GM18498 (cell line): Measurements from ENCODE around the gene FIG4.
A peak's percentile ranks its signal among the peaks of the same experiment; 100 is the strongest.
"Not testable (repeated sequence)": the region's sequence is repeated elsewhere in the genome, so short reads cannot be mapped to it uniquely, and the experiment has no call there.

Source experiments
- ATAC-seq: cut with Tn5 transposase; IDR thresholded peaks from one replicate; pipeline ENCODE4 v1.9.1; 2021; ENCODE audit warnings: mild to moderate bottlenecking, moderate library complexity; ENCODE audit not compliant: unreplicated experiment

Gene FIG4

GRCh38 chr6:109793792-109794191 is 102.7 kb downstream of the FIG4 start:
- ATAC-seq, result no peak

- no peak for ATAC-seq
Measured at GRCh38 chr6:109794201-109794923, 103.3 kb downstream of the FIG4 start.

GRCh38 chr6:109795994-109796555 is 105.0 kb downstream of the FIG4 start:
- ATAC-seq, result no peak

- no peak for ATAC-seq
Measured at GRCh38 chr6:109799129-109799528, 108.0 kb downstream of the FIG4 start.

GRCh38 chr6:109799664-109800063 is 108.6 kb downstream of the FIG4 start:
- ATAC-seq, result no peak

GRCh38 chr6:109800771-109801170 is 109.7 kb downstream of the FIG4 start:
- ATAC-seq, result no peak

- no peak for ATAC-seq
Measured at GRCh38 chr6:109801794-109802193, 110.7 kb downstream of the FIG4 start.

GRCh38 chr6:109804020-109804419 is 112.9 kb downstream of the FIG4 start:
- ATAC-seq, result no peak

GRCh38 chr6:109807881-109808280 is 116.8 kb downstream of the FIG4 start:
- no peak for ATAC-seq

GRCh38 chr6:109808837-109809236 is 117.7 kb downstream of the FIG4 start:
- no peak for ATAC-seq

GRCh38 chr6:109815054-109815453 is 124.0 kb downstream of the FIG4 start:
- ATAC-seq, result no peak

- no peak for ATAC-seq
Measured at GRCh38 chr6:109816452-109817374, 125.6 kb downstream of the FIG4 start.

GRCh38 chr6:109820706-109821350 is 129.7 kb downstream of the FIG4 start:
- ATAC-seq, result peak; percentile 72

GRCh38 chr6:109821428-109821827 is 130.3 kb downstream of the FIG4 start:
- no peak for ATAC-seq

- ATAC-seq, result no peak
Measured at GRCh38 chr6:109824105-109824504, 133.0 kb downstream of the FIG4 start.

- no peak for ATAC-seq
Measured at GRCh38 chr6:109826551-109826950, 135.5 kb downstream of the FIG4 start.

- ATAC-seq, result not testable (repeated sequence)
Measured at GRCh38 chr6:109831352-109831751, 140.3 kb downstream of the FIG4 start.

GRCh38 chr6:109834131-109834530 is 143.0 kb downstream of the FIG4 start:
- no peak for ATAC-seq

GRCh38 chr6:109834595-109835437 is 143.7 kb downstream of the FIG4 start:
- ATAC-seq, result no peak

GRCh38 chr6:109840034-109840433 is 148.9 kb downstream of the FIG4 start:
- no peak for ATAC-seq
